Type B pancreatic cell (in vitro differentiated cells): Measurements from ENCODE around the gene RAD52. TPM values are rescaled to one million over a fixed set of nuclear protein-coding genes. Genes with fewer than 3 reads are reported as not detected.

ENCODE experiments used
- DNase-seq: peaks from one replicate; pipeline ENCODE4 v3.0.0; 2021; ENCODE audit warnings: mixed read lengths; ENCODE audit not compliant: unreplicated experiment; ENCODE audit errors: extremely low spot score
- H3K27ac Mint-ChIP-seq: 2 replicates; pipeline ENCODE4 v1.8.0; 2021; ENCODE audit warnings: mild to moderate bottlenecking, mixed read lengths
- H3K27me3 Mint-ChIP-seq: 2 replicates; pipeline ENCODE4 v1.8.0; 2021; ENCODE audit warnings: mixed read lengths
- H3K36me3 Mint-ChIP-seq: 2 replicates; pipeline ENCODE4 v1.8.0; 2021; ENCODE audit warnings: mixed read lengths
- H3K4me1 Mint-ChIP-seq: one replicate; pipeline ENCODE4 v1.8.0; 2021; ENCODE audit warnings: mixed read lengths; ENCODE audit not compliant: unreplicated experiment
- H3K4me3 Mint-ChIP-seq: 2 replicates; pipeline ENCODE4 v1.8.0; 2021; ENCODE audit warnings: mild to moderate bottlenecking, mixed read lengths
- H3K9me3 Mint-ChIP-seq: 2 replicates; pipeline ENCODE4 v1.8.0; 2021; ENCODE audit warnings: mixed read lengths
- CTCF ChIP-seq: fragments of 200-600 bp; sonication (generic); conservative IDR thresholded peaks from 2 replicates; pipeline ENCODE4 v1.5.0; 2021; ENCODE audit warnings: antibody characterized with exemption, mild to moderate bottlenecking
- total RNA-seq: library from RNA; stranded (reverse); gene quantifications from 2 replicates; pipeline ENCODE4 v1.2.1, GENCODE V29; 2021; ENCODE audit warnings: low replicate concordance

The RAD52 gene
- total RNA-seq, 1 donor from 2014 or later: 32.8 TPM

GRCh38 chr12:991350-992333, 42.1 kb upstream of the RAD52 start:
- H3K27me3 Mint-ChIP-seq: peaks cover 4% of the 10 kb centered on the region
- no peaks in the 10 kb centered on the region for H3K9me3 Mint-ChIP-seq
- peaks cover 17% of the 10 kb centered on the region for H3K4me1 Mint-ChIP-seq
- H3K4me3 Mint-ChIP-seq: peak overlapping the region; percentile 98
- no peak for DNase-seq
- peaks cover 3% of the 10 kb centered on the region for H3K36me3 Mint-ChIP-seq
- H3K27ac Mint-ChIP-seq: peak overlapping the region; percentile 99
- TF ChIP-seq CTCF: no peak

GRCh38 chr12:990661-991349, 41.3 kb upstream of the RAD52 start, which contains the start of gene ERC1:
TSS of gene ERC1 (plus strand) at chr12:991223. CDS start at chr12:1027904, 36,681 bp downstream.
- H3K36me3 Mint-ChIP-seq: peaks cover 3% of the 10 kb centered on the region
- peak within 1 kb of the TSS; percentile 99 for H3K27ac Mint-ChIP-seq
- H3K27me3 Mint-ChIP-seq: peaks cover 4% of the 10 kb centered on the region
- DNase-seq: peak; percentile 91
- peaks cover 17% of the 10 kb centered on the region for H3K4me1 Mint-ChIP-seq
- H3K9me3 Mint-ChIP-seq: no peaks in the 10 kb centered on the region
- H3K4me3 Mint-ChIP-seq: peak within 1 kb of the TSS; percentile 98
- TF ChIP-seq CTCF: no peak

GRCh38 chr12:989751-990660, 40.5 kb upstream of the RAD52 start:
- peaks cover 17% of the 10 kb centered on the region for H3K4me1 Mint-ChIP-seq
- peaks cover 3% of the 10 kb centered on the region for H3K36me3 Mint-ChIP-seq
- H3K4me3 Mint-ChIP-seq: peak overlapping the region; percentile 92
- DNase-seq: no peak
- TF ChIP-seq CTCF: no peak
- peak overlapping the region; percentile 93 for H3K27ac Mint-ChIP-seq
- no peaks in the 10 kb centered on the region for H3K9me3 Mint-ChIP-seq
- H3K27me3 Mint-ChIP-seq: peaks cover 4% of the 10 kb centered on the region

GRCh38 chr12:989051-989450, 39.6 kb upstream of the RAD52 start:
- H3K27me3 Mint-ChIP-seq: peaks cover 4% of the 10 kb centered on the region
- H3K4me1 Mint-ChIP-seq: peaks cover 17% of the 10 kb centered on the region
- TF ChIP-seq CTCF: no peak
- peak overlapping the region; percentile 92 for H3K4me3 Mint-ChIP-seq
- no peak for DNase-seq
- peaks cover 3% of the 10 kb centered on the region for H3K36me3 Mint-ChIP-seq
- peak overlapping the region; percentile 37 for H3K27ac Mint-ChIP-seq
- H3K9me3 Mint-ChIP-seq: no peaks in the 10 kb centered on the region

- no peak for DNase-seq
- H3K4me1 Mint-ChIP-seq: peaks cover 17% of the 10 kb centered on the region
- TF ChIP-seq CTCF: no peak
- peak overlapping the region; percentile 92 for H3K4me3 Mint-ChIP-seq
- H3K27me3 Mint-ChIP-seq: peaks cover 4% of the 10 kb centered on the region
- H3K9me3 Mint-ChIP-seq: no peaks in the 10 kb centered on the region
- H3K36me3 Mint-ChIP-seq: peaks cover 3% of the 10 kb centered on the region
- H3K27ac Mint-ChIP-seq: peak overlapping the region; percentile 37
Observed at GRCh38 chr12:988646-989045, 39.2 kb upstream of the RAD52 start.
